Globus pallidus (tissue), 1 donor: Measurements from ENCODE around the gene PCDHGB2.
"Not testable (repeated sequence)": the region's sequence is repeated elsewhere in the genome, so short reads cannot be mapped to it uniquely, and the experiment has no call there.

ENCODE experiments used
- DNase-seq: peaks from one replicate; pipeline ENCODE4 v3.0.0-alpha.2; 2015; ENCODE audit warnings: low spot score

PCDHGB2 gene

DNA sequence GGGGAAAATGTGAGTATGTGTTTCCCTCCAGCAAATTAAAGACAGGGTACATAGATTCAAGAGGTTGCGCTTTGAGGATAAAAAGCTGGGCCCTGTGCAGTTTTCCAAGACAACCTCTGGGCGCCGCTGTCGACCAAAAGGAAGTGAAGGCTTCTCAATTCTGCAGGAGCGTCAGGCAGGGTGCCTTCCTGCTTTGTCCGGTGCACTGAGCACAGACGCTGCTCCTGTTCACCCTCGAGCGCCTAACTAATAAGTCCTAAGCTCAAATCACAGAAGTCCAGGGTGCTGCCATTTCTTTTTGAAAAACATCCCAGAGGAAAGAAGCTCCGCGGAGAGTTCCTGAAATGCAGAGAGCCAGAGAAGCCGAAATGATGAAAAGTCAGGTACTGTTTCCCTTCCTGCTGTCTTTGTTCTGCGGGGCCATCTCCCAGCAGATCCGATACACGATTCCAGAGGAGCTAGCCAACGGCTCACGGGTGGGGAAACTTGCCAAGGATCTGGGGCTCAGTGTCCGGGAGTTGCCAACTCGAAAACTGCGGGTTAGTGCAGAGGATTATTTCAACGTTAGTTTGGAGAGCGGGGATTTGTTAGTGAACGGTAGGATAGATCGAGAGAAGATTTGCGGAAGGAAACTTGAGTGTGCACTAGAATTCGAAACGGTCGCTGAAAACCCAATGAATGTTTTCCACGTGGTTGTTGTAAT is 9.7 kb upstream of the PCDHGB2 start, which contains the start of gene PCDHGB1:
PCDHGB1 (plus strand) TSS at position 183 of the 703 bp plus-strand sequence; CDS start at position 345, 162 bp downstream.
- peak; percentile 39 for DNase-seq

DNA sequence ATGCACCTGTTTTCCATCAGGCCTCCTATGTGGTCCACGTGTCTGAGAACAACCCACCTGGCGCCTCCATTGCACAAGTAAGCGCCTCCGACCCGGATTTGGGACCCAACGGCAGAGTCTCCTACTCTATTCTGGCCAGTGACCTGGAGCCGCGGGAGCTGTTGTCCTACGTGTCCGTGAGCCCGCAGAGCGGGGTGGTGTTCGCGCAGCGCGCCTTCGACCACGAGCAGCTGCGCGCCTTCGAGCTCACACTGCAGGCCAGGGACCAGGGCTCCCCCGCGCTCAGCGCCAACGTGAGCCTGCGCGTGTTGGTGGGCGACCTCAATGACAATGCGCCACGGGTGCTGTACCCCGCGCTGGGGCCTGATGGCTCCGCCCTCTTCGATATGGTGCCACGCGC is 8.2 kb upstream of the PCDHGB2 start:
- no peak for DNase-seq

DNA sequence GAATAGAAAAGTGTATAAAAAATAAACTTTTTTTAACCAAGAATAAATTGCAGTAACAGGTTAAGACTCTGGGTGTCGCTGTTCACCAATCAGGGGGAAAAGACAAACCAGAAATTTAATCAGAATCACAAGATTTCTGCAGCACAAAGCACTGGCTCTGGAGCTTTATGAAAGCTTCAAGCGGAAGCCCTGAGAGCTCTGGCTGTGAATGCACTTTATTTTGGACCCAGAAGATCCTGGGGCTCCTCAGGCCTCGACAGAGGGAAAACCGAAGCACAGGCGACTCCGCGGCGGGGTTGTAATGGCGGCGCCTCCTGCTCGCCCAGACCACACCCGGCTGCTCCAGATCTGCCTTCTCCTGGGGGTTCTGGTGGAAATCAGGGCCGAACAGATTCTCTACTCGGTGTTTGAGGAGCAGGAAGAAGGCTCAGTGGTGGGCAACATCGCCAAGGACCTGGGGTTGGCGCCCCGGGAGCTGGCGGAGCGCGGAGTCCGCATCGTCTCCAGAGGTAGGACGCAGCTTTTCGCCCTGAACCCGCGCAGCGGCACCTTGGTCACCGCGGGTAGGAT is 4.8 kb upstream of the PCDHGB2 start, which contains the start of gene PCDHGA4:
PCDHGA4 (plus strand) TSS at position 122 of the 570 bp plus-strand sequence; CDS start at position 209, 87 bp downstream.
- no peak for DNase-seq

DNA sequence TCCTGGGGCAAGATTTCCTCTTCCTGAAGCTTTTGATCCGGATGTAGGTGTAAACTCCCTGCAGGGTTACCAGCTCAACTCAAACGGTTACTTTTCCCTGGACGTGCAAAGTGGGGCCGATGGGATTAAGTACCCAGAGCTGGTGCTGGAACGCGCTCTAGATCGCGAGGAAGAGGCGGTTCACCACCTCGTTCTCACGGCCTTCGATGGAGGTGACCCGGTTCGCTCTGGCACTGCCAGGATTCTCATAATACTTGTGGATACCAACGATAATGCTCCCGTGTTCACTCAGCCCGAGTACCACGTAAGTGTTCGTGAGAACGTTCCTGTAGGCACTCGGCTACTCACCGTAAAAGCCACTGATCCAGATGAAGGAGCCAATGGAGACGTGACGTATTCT is 4.2 kb upstream of the PCDHGB2 start:
- DNase-seq: no peak

DNA sequence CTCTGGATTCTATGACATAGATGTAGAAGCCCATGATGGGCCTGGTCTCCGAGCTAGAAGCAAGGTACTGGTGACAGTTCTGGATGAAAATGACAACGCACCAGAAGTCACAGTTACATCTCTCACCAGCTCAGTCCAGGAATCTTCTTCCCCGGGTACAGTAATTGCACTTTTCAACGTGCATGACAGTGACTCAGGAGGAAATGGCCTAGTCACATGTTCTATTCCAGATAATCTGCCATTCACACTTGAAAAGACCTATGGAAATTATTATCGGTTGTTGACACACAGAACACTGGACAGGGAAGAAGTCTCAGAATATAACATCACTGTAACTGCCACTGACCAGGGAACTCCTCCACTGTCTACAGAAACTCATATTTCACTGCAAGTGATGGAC is 3.7 kb upstream of the PCDHGB2 start:
- no peak for DNase-seq

DNA sequence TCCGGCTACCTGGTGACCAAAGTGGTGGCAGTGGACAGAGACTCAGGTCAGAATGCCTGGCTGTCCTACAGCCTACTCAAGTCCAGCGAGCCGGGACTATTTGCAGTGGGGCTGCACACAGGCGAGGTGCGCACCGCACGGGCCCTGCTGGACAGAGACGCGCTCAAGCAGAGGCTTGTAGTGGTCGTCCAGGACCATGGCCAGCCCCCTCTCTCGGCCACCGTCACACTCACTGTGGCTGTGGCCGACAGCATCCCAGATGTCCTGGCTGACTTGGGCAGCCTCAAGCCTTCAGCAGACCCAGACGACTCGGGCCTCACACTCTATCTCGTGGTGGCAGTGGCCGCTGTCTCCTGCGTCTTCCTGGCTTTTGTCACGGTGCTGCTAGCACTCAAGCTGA is 2.8 kb upstream of the PCDHGB2 start:
- no peak for DNase-seq

DNA sequence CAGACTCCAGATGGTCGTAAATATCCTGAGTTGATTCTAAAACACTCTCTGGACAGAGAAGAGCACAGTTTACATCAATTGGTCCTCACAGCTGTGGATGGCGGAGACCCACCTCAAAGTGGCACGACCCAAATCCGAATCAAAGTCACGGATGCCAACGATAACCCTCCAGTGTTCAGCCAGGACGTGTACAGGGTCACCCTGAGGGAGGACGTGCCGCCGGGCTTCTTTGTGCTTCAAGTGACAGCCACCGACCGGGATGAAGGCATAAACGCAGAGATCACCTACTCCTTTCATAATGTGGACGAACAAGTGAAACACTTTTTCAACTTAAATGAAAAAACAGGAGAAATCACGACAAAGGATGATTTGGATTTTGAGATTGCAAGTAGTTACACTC is 891 bp downstream of the PCDHGB2 start:
- no peak for DNase-seq

DNA sequence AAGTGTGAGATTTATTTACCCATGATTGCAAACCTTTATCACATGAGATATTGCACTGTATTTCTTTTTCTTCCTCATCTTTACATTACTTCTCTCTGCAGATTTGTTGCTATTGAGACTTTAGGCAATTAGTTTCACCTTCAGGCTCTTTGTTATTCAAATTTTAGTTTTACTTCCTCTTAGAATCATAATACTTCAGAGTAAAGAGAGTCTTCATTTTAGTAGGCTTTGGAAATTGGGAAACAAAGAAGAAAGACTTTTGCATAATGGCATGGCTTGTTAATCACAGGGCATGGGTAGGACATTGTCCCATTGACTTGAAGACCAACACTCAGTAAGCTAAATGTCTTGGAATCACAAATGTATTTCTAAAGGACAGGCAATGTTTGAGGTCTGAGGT is 2.9 kb downstream of the PCDHGB2 start:
- no peak for DNase-seq

DNA sequence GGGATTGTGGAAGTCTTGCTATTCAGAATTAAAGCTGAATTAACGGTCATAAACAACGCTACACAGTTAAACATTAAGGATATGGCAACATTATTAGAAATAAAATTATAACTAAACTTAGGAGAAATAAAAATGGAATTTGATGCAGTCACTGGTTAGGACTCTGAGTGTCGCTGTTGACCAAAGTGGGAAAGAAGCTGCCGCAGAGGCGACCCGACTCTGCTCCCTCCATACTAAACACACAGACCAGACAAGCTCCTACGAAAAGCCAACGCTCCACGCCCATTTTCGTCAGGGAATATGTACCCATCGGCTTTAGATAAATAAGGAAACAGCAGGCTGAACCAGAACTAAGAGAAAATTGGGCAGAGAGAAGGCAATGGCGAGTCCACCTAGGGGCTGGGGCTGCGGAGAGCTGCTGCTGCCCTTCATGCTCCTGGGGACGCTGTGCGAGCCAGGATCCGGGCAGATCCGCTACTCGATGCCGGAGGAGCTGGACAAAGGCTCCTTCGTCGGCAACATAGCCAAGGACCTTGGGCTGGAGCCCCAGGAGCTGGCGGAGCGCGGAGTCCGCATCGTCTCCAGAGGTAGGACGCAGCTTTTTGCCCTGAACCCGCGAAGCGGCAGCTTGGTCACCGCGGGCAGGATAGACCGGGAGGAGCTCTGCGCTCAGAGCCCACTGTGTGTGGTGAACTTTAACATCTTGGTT is 4.3 kb downstream of the PCDHGB2 start, which contains the start of gene PCDHGA5:
PCDHGA5 (plus strand) TSS at position 211 of the 709 bp plus-strand sequence; CDS start at position 380, 169 bp downstream.
- DNase-seq: no peak

DNA sequence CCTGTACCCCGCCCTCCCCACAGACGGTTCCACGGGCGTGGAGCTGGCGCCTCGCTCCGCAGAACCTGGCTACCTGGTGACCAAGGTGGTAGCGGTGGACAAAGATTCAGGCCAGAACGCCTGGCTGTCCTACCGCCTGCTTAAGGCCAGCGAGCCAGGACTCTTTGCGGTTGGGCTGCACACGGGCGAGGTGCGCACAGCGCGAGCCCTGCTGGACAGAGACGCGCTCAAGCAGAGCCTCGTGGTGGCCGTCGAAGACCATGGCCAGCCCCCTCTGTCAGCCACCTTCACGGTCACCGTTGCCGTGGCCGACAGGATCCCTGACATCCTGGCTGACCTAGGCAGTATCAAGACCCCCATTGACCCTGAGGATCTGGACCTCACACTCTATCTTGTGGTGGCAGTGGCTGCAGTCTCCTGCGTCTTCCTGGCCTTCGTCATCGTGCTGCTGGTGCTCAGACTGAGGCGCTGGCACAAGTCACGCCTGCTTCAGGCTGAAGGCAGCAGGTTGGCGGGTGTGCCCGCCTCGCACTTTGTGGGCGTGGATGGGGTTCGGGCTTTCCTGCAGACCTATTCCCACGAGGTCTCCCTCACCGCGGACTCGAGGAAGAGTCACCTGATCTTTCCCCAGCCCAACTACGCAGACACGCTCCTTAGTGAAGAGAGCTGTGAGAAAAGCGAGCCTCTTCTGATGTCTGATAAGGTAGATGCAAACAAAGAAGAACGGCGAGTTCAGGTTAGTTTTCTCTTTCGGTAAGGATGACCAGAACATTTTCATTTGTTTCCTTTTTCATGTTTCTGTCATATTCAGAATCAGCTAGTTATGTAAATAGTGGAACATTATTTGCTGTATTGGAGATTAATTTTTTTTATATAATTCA is 6.5 kb downstream of the PCDHGB2 start:
- DNase-seq: no peak

DNA sequence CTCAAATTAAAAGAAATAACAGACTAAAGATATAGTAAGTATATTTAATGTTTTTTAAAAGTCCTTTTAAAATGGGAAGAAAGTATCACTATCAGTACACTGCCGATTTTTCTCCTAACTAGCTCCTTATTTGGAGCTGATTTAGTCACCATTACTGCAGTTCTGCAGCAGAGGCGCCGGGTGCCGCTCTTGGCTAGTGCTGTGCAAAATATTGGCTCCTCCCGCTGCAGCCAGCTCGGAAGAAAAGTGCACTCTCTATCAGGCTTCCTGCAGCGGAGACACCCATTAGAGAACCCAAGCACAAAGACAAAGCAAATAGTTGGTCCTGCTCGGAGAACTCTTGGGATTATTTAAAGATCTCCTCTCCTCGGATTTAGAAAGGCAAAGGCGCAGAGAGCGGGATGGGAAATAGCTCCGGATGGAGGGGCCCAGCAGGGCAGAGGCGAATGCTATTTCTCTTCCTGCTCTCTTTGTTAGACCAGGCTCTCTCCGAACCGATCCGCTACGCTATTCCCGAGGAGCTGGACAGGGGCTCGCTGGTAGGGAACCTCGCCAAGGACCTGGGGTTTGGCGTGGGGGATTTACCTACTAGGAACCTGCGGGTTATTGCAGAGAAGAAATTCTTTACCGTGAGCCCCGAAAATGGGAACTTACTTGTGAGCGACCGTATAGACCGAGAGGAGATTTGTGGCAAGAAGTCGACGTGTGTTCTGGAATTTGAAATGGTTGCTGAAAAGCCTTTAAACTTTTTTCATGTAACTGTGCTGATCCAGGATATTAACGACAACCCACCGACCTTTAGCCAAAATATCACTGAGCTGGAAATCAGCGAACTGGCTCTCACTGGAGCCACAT is 10.4 kb downstream of the PCDHGB2 start, which contains the start of gene PCDHGB3:
PCDHGB3 (plus strand) TSS at position 249 of the 855 bp plus-strand sequence; CDS start at position 402, 153 bp downstream.
- DNase-seq: peak; percentile 17

DNA sequence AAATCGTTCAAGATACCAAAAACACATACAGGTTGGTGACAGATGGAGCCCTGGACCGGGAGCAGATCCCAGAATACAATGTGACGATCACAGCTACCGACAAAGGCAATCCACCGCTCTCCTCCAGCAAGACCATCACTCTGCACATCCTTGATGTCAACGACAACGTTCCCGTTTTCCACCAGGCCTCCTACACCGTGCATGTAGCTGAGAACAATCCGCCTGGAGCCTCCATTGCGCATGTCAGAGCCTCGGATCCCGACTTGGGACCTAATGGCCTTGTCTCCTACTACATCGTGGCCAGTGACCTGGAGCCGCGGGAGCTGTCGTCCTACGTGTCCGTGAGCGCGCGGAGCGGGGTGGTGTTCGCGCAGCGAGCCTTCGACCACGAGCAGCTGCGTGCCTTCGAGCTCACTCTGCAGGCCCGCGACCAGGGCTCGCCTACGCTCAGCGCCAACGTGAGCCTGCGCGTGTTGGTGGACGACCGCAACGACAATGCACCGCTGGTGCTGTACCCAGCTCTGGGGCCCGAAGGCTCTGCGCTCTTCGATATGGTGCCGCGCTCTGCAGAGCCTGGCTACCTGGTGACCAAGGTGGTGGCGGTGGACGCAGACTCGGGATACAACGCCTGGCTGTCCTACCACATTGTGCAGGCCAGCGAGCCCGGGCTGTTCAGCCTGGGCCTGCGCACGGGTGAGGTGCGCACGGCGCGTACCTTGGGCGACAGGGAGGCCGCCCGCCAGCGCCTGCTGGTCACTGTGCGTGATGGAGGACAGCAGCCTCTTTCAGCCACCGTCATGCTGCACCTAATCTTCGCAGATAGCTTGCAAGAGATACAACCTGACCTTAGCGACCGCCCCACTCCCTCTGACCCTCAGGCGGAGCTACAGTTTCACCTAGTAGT is 12.0 kb downstream of the PCDHGB2 start:
- DNase-seq: no peak

DNA sequence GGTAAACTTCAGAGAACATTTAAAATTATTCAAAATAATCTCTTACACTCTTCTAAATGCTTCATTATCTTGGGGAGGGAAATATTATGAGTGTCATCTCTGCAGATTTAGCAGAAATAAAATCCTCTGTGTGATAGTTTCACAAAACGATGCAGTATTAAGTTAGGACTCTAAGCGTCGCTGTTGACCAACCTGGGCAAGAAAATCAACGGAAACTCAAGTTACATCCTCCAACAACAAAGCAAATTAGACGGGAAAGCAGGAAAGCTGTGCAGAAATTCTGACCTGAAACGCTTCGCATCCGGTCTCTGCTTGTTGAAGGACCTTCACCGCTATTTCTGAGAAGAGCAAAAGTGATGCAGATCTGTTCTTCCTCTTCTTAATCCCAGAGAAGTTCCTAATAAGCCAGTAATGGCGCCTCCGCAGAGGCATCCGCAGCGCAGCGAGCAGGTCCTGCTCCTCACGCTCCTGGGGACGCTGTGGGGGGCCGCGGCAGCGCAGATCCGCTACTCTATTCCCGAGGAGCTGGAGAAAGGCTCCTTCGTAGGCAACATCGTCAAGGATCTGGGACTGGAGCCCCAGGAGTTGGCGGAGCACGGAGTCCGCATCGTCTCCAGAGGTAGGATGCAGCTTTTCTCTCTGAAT is 14.0 kb downstream of the PCDHGB2 start, which contains the start of gene PCDHGA6:
PCDHGA6 (plus strand) TSS at position 219 of the 645 bp plus-strand sequence; CDS start at position 412, 193 bp downstream.
- DNase-seq: no peak

DNA sequence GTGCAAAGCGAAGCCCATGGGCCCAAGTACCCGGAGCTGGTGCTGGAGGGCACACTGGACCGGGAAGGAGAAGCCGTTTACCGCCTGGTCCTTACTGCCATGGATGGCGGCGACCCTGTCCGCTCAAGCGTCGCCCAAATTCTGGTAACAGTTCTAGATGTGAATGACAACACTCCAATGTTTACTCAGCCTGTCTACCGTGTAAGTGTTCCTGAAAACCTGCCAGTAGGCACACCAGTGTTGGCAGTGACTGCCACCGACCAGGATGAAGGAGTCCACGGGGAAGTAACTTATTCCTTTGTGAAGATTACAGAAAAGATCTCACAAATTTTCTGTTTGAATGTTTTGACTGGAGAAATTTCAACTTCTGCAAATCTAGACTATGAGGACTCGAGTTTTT is 14.8 kb downstream of the PCDHGB2 start:
- DNase-seq: no peak

DNA sequence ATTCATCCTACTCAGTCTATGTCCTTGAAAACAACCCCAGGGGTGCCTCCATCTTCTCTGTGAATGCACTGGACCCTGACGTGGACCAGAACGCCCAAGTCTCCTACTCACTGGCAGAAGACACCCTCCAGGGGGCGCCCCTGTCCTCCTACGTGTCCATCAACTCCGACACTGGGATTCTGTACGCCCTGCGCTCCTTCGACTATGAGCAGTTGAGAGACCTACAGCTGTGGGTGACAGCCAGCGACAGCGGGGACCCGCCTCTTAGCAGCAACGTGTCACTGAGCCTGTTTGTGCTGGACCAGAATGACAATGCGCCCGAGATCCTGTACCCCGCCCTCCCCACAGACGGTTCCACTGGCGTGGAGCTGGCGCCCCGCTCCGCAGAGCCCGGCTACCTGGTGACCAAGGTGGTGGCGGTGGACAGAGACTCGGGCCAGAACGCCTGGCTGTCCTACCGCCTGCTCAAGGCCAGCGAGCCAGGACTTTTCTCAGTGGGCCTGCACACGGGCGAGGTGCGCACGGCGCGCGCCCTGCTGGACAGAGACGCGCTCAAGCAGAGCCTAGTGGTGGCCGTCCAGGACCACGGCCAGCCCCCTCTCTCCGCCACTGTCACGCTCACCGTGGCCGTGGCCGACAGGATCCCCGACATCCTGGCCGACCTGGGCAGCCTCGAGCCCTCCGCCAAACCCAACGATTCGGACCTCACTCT is 15.8 kb downstream of the PCDHGB2 start:
- DNase-seq: not testable (repeated sequence)

DNA sequence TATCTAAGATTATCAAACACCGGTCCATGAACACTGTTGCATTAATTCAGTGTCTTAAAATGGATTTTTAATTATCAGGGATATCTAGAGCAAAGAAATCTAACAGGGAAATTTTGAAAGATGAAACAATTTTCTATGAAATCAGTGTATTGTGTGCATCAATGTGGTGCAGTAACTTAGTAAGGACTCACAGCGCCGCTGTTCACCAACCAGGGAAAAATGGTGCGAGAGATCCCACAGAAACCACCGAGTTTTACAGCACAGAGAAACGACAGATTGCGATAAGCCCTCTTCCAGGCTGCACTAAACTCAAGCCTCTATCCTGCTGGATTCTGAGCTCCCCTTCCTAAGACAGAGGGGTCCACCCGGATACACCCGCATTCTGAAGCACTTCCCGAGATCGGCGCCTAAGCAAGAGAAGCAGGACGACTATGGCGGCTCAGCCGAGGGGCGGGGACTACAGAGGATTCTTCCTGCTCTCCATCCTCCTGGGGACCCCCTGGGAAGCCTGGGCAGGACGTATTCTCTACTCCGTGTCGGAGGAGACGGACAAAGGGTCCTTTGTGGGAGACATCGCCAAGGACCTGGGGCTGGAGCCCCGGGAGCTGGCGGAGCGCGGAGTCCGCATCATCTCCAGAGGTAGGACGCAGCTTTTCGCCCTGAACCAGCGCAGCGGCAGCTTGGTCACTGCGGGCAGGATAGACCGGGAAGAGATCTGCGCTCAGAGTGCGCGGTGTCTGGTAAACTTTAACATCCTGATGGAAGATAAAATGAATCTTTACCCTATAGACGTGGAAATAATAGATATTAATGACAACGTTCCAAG is 22.9 kb downstream of the PCDHGB2 start, which contains the start of gene PCDHGA7:
PCDHGA7 (plus strand) TSS at position 274 of the 826 bp plus-strand sequence; CDS start at position 432, 158 bp downstream.
- DNase-seq: no peak

DNA sequence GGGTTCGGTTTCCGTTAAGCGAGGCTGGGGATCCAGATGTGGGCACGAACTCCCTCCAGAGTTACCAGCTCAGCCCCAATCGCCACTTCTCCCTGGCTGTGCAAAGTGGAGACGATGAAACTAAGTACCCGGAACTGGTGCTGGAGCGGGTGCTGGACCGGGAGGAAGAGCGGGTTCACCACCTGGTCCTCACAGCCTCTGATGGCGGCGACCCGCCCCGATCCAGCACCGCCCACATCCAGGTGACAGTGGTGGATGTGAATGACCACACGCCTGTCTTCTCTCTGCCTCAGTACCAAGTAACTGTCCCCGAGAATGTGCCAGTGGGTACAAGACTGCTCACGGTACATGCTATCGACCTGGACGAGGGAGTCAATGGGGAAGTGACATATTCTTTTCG is 23.6 kb downstream of the PCDHGB2 start:
- DNase-seq: no peak
